Sigmoid colon (tissue), 7 donors: Measurements from ENCODE around the gene SLC35F1. TPM values are rescaled to one million over a fixed set of nuclear protein-coding genes. Genes with fewer than 3 reads are reported as not detected.
A peak's percentile ranks its signal among the peaks of the same experiment; 100 is the strongest.

Experiments used
- DNase-seq: peaks from one replicate; pipeline ENCODE4 v3.0.0-alpha.2; 2019
- H3K27ac ChIP-seq, 4 donors: fragments of 200-600 bp; sonication (generic); one replicate each; pipeline ENCODE4 v1.5.1; 2016 to 2019; ENCODE audit warnings: mild to moderate bottlenecking in 1 of 4
- H3K27me3 ChIP-seq, 3 donors: fragments of 200-600 bp; sonication (generic); one replicate each; pipeline ENCODE4 v1.5.1; 2019; ENCODE audit warnings: mild to moderate bottlenecking in 1 of 3
- H3K36me3 ChIP-seq, 4 donors: fragments of 200-600 bp; sonication (generic); one replicate each; pipeline ENCODE4 v1.5.1; 2016 to 2019
- H3K4me1 ChIP-seq, 4 donors: fragments of 200-600 bp; sonication (generic); one replicate each; pipeline ENCODE4 v1.5.1; 2017 to 2019
- H3K4me3 ChIP-seq, 4 donors: fragments of 200-600 bp; sonication (generic); one replicate each; pipeline ENCODE4 v1.5.1; 2017 to 2019; ENCODE audit warnings: mild to moderate bottlenecking in 2 of 4, moderate library complexity in 1 of 4
- H3K9me3 ChIP-seq, 4 donors: fragments of 200-600 bp in 3 of 4; sonication (generic) in 3 of 4; one replicate each; pipeline versions ENCODE4 v1.5.1 to v1.6.1; 2013 to 2019
- CTCF ChIP-seq, 4 experiments: fragments of 450-650 bp in 3 of 4; fragments of 200-600 bp in 1 of 4; IDR thresholded peaks; one replicate each; pipeline ENCODE4 v1.5.1; 2016 to 2019; ENCODE audit warnings: antibody characterized with exemption in 4 of 4, mild to moderate bottlenecking in 3 of 4, moderate library complexity in 2 of 4
- EP300 ChIP-seq, 4 donors: sonication (generic); formaldehyde crosslinking; IDR thresholded peaks; one replicate each; pipeline ENCODE4 v1.6.1; 2017; ENCODE audit warnings: antibody characterized with exemption in 4 of 4
- POLR2A ChIP-seq, 2 donors: fragments of 450-650 bp; IDR thresholded peaks; one replicate each; pipeline ENCODE4 v1.6.1; 2016; ENCODE audit warnings: antibody characterized with exemption in 2 of 2, mild to moderate bottlenecking in 2 of 2, moderate library complexity in 2 of 2
- POLR2AphosphoS5 ChIP-seq, 4 donors: sonication (generic); formaldehyde crosslinking; IDR thresholded peaks; one replicate each; pipeline ENCODE4 v1.6.1; 2017; ENCODE audit warnings: antibody characterized with exemption in 4 of 4
- WGBS, 2 donors: extraction: QIAGEN DNeasy Blood & Tissue Kit; methylation state at CpG; one replicate each; pipeline ENCODE4 v1.1.7; 2013; 5-methylcytosine and 5-hydroxymethylcytosine counted together
- intact Hi-C: fragments of 100-400 bp; cut with DNase I; formaldehyde crosslinking; loops from one replicate; pipeline ENCODE4 v1.15.1; 2023
- polyA plus RNA-seq, 3 donors: library from polyadenylated mRNA; stranded (reverse); fragments of 200-250 nt; gene quantifications; one replicate each; pipeline ENCODE4 v1.2.3, GENCODE V29; 2013
- total RNA-seq, 4 donors: library from RNA; depleted of rRNA; stranded (reverse); fragments of >200 nt; gene quantifications; one replicate each; pipeline ENCODE4 v1.1.0, GENCODE V29; 2016
- donor health status: healthy with polysubstance abuse.
- donor health status: Bipolar disorder and iron deficiency.
- donor health status: healthy.

Gene SLC35F1
- total and polyA plus RNA-seq, 7 donors = under 0.01 to 8.9 (median 4.0) TPM; not detected in 1

- WGBS, 2 donors = 87 to 89% methylated on average over 1 of the region's 1 CpG
- Histone ChIP-seq H3K4me1 (peaks cover 0 to 72% (median 56%) of the 10 kb centered on the region in 4 donors), H3K9me3 (peaks cover 0 to 5% (median 0%) of the 10 kb centered on the region in 4 donors), H3K4me3 (no peak overlapping the region), H3K27ac (peak overlapping the region; percentile 59 to 76 (median 72)), H3K27me3 (no peaks in the 10 kb centered on the region), H3K36me3 (no peaks in the 10 kb centered on the region)
- intact Hi-C loops = loop anchor here (2.0 to 5.0 kb wide), 2 partner anchors 32 to 232 kb away; no protein-coding TSS in a partner anchor
- TF ChIP-seq CTCF (IDR thresholded peaks at IDR 0.05) = no peak
- no peak for TF ChIP-seq EP300 (IDR thresholded peaks at IDR 0.05)
- DNase-seq = no peak
These were observed 387.8 kb downstream of the SLC35F1 start for GRCh38 chr6:118294906-118295305.

GRCh38 chr6:118295336-118295735 is 388.3 kb downstream of the SLC35F1 start:
- H3K4me3 ChIP-seq = no peak overlapping the region
- intact Hi-C loops = loop anchor here (2.0 kb wide), 1 partner anchor 31 kb away; no protein-coding TSS in a partner anchor
- H3K36me3 ChIP-seq = no peaks in the 10 kb centered on the region
- peaks cover 0 to 5% (median 0%) of the 10 kb centered on the region in 4 donors for H3K9me3 ChIP-seq
- peak overlapping the region; percentile 59 to 76 (median 72) for H3K27ac ChIP-seq
- H3K27me3 ChIP-seq = no peaks in the 10 kb centered on the region
- TF ChIP-seq POLR2A (IDR thresholded peaks at IDR 0.05) (no peak), POLR2AphosphoS5 (IDR thresholded peaks at IDR 0.05) (peak; percentile 24 to 91 (median 81)), EP300 (IDR thresholded peaks at IDR 0.05) (peak in 3 of 4 donors; percentile 38 to 68 (median 61)), CTCF (IDR thresholded peaks at IDR 0.05) (no peak)
- no peak for DNase-seq
- H3K4me1 ChIP-seq = peaks cover 0 to 75% (median 56%) of the 10 kb centered on the region in 4 donors

DNA sequence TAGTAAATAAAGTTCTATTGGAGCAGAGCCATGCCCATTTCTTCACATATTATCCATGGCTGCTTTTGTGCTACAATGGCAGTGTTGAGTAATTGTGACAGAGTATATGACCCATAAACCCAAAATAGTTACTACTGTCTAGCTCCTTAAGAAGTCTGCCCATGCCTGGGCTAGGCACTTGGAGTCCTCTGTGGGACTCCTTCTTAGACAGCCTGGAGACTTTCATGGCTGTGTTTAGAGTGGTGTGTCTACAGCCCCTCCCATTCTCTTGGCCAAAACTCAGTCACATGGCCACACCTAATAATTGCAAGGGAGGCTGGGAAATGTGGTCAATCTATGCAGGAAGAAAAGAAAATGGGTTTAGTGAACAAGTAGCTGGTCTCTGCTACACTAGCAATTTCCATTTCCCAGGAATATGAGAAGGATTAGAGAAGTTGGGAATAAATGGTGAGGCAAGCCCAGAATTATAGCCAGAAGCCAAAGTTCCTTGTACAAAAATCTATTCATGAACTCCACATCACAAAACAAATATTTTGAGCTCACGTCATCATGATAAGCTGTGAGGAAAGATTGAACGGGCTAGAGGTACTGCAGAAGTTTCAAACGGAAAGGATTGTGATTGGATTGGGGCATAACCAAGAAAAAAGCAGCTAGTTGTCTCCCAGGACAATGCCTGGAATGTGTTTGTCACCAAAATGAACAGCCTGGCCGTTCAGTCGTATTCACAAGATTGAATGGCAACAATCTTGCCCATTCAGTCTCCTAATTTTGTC is 389.3 kb downstream of the SLC35F1 start:
- peak overlapping the region; percentile 59 to 76 (median 72) for H3K27ac ChIP-seq
- no peak for DNase-seq
- peaks cover 0 to 5% (median 0%) of the 10 kb centered on the region in 4 donors for H3K9me3 ChIP-seq
- no peaks in the 10 kb centered on the region for H3K36me3 ChIP-seq
- H3K4me3 ChIP-seq = no peak overlapping the region
- TF ChIP-seq POLR2AphosphoS5 (IDR thresholded peaks at IDR 0.05) = no peak
- TF ChIP-seq POLR2A (IDR thresholded peaks at IDR 0.05) = no peak
- no peak for TF ChIP-seq CTCF (IDR thresholded peaks at IDR 0.05)
- intact Hi-C loops = no loop called here
- peaks cover 0 to 75% (median 56%) of the 10 kb centered on the region in 4 donors for H3K4me1 ChIP-seq
- H3K27me3 ChIP-seq = no peaks in the 10 kb centered on the region
- 69 to 87% methylated on average over 5 of the region's 5 CpGs for WGBS, 2 donors

- Histone ChIP-seq H3K4me3 (no peak overlapping the region), H3K27me3 (no peaks in the 10 kb centered on the region), H3K27ac (peak overlapping the region; percentile 15 to 75 (median 64)), H3K36me3 (no peaks in the 10 kb centered on the region), H3K9me3 (peaks cover 0 to 5% (median 0%) of the 10 kb centered on the region in 4 donors), H3K4me1 (peaks cover 0 to 65% (median 49%) of the 10 kb centered on the region in 4 donors)
- 81 to 90% methylated on average over 2 of the region's 2 CpGs for WGBS, 2 donors
- no peak for DNase-seq
- no peak for TF ChIP-seq POLR2A (IDR thresholded peaks at IDR 0.05)
- no peak for TF ChIP-seq CTCF (IDR thresholded peaks at IDR 0.05)
- intact Hi-C loops = no loop called here
These were observed 390.8 kb downstream of the SLC35F1 start for GRCh38 chr6:118297821-118298220.
